ENCODE measurements around the gene MAML1.

Gene MAML1

GRCh38 chr5:179727106-179727505, 5.5 kb upstream of the MAML1 start:
- no peak for TF ChIP-seq CTCF (IDR thresholded peaks at IDR 0.05; ENCODE audit: control insufficient read depth, insufficient read depth, low read depth, low read length, missing control alignments)
- DNase-seq (ENCODE audit: low read depth), result no peak
- no peak overlapping the region for H3K4me3 ChIP-seq (ENCODE audit: control insufficient read depth, low read depth, low read length)

GRCh38 chr5:179729303-179729702, 3.3 kb upstream of the MAML1 start:
- no peak for TF ChIP-seq CTCF (IDR thresholded peaks at IDR 0.05; ENCODE audit: control insufficient read depth, insufficient read depth, low read depth, low read length, missing control alignments)

GRCh38 chr5:179729727-179730126, 2.9 kb upstream of the MAML1 start:
- DNase-seq (ENCODE audit: low read depth), result no peak
- TF ChIP-seq CTCF (IDR thresholded peaks at IDR 0.05; ENCODE audit: control insufficient read depth, insufficient read depth, low read depth, low read length, missing control alignments), result no peak
- no peak overlapping the region for H3K4me3 ChIP-seq (ENCODE audit: control insufficient read depth, low read depth, low read length)

More at GRCh38 chr5:179729303-179729702, 3.3 kb upstream of the MAML1 start:
- H3K4me3 ChIP-seq (ENCODE audit: control insufficient read depth, low read depth, low read length), result no peak overlapping the region
- DNase-seq (ENCODE audit: low read depth), result no peak

- no peak overlapping the region for H3K4me3 ChIP-seq (ENCODE audit: control insufficient read depth, low read depth, low read length)
- no peak for DNase-seq (ENCODE audit: low read depth)
- no peak for TF ChIP-seq CTCF (IDR thresholded peaks at IDR 0.05; ENCODE audit: control insufficient read depth, insufficient read depth, low read depth, low read length, missing control alignments)
Measured at GRCh38 chr5:179730356-179730755, 2.3 kb upstream of the MAML1 start.

GRCh38 chr5:179730852-179731251, 1.8 kb upstream of the MAML1 start:
- TF ChIP-seq CTCF (IDR thresholded peaks at IDR 0.05; ENCODE audit: control insufficient read depth, insufficient read depth, low read depth, low read length, missing control alignments), result no peak
- H3K4me3 ChIP-seq (ENCODE audit: control insufficient read depth, low read depth, low read length), result no peak overlapping the region
- no peak for DNase-seq (ENCODE audit: low read depth)

- TF ChIP-seq CTCF (IDR thresholded peaks at IDR 0.05; ENCODE audit: control insufficient read depth, insufficient read depth, low read depth, low read length, missing control alignments), result no peak
- peak; percentile 80 for DNase-seq (ENCODE audit: low read depth)
Measured at GRCh38 chr5:179731791-179732411, 721 bp upstream of the MAML1 start.

More at GRCh38 chr5:179731791-179732411, 721 bp upstream of the MAML1 start:
- peak overlapping the region; percentile 20 for H3K4me3 ChIP-seq (ENCODE audit: control insufficient read depth, low read depth, low read length)
